Airway epithelial cell (primary cell): ENCODE measurements around the gene CCDC51. TPM values are rescaled to one million over a fixed set of nuclear protein-coding genes. Genes with fewer than 3 reads are reported as not detected.

Source experiments
- total RNA-seq: library from RNA; depleted of rRNA; stranded (reverse); fragments of >200 nt; gene quantifications from 2 replicates; pipeline ENCODE4 v1.2.3, GENCODE V29; 2015

Gene CCDC51, protein sequence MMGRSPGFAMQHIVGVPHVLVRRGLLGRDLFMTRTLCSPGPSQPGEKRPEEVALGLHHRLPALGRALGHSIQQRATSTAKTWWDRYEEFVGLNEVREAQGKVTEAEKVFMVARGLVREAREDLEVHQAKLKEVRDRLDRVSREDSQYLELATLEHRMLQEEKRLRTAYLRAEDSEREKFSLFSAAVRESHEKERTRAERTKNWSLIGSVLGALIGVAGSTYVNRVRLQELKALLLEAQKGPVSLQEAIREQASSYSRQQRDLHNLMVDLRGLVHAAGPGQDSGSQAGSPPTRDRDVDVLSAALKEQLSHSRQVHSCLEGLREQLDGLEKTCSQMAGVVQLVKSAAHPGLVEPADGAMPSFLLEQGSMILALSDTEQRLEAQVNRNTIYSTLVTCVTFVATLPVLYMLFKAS
- total RNA-seq, result 22.7 and 31.3 TPM in 2 replicates

GRCh38 chr3:48439820-48440589 is at the start of gene CCDC51, which contains the start of gene TMA7:
CCDC51 (minus strand) TSS chr3:48440119; CDS start chr3:48435128, 4,991 bp downstream.
TMA7 (plus strand) TSS chr3:48440257; CDS start chr3:48440297, 40 bp downstream.

DNA sequence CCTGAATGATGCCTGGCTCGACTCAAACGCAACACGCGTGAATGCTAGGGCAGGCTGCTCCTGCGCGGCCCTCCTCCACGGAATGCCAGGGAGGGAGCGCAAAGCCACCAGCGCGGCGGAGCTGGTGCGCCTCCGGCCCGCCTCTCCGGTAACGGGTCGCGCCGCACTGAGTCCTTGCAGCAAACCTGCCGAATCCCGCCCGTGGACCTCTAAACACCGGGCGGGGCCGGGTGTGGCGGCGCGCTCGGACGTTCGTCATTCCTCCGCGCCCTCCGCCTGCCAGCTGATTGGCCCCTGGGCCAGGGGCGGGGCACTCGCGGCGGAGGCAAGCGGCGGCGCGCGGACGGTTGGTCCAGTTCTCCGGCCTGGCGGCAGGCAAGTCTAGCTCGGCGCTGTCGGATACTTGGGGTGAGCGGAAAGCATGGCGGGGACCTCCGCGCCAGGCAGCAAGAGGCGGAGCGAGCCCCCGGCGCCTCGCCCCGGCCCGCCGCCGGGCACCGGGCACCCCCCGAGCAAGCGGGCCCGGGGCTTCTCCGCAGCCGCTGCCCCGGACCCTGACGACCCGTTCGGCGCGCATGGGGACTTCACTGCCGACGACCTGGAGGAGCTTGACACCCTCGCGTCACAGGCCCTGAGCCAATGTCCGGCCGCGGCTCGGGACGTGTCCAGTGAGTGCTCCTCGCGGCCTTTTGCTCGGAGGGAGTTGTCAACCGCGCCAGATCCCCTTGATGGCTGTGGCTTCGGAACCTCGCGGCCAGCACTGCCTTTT is 6.7 kb upstream of the CCDC51 start, which contains the start of gene ATRIP:
ATRIP (plus strand) TSS at position 313 of the 769 bp plus-strand sequence; CDS start at position 422, 109 bp downstream.

DNA sequence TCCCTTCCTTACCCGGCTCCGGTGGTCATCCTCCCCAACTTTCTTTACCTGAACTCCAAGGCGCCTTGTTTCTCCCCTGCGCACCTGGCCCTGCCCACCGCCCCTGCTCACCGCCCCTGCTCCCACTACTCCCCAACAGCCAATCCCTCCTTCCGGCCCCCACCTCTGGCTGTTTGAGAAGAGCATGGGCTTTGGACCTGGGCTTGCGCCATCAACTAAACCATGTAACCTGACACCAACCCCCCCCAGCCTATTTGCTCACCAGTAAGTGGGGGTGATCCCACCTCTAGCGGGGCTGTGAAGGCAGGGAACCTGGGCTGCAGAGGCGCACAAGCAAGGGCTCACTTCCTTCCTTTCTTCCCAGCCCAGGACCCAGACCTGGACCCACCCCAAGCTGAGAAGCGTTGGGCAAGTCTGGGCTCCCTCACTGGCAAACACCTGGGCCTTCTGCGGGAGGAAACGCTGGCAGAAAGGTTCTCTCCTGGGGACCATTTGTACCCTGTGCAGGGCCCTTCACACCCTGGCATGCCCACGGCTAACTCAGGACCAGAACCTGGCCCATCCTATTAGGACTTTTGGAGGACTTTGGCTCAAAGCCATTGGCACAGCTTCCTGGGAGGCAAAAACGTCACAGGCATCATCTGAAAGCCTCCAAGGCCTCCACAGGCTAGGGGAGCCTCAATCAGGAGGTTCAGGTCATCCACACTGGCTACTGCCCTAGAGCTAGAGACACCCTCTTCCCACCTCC is 9.8 kb downstream of the CCDC51 start, which contains the start of gene PLXNB1:
PLXNB1 (minus strand) TSS at position 127 of the 748 bp plus-strand sequence. CDS start 5,475 bp downstream, outside the sequence.

Other genes starting within 250 kb of the CCDC51 start
- not detected in 2 replicates for gene CAMP, start 216.6 kb downstream of the CCDC51 start, total RNA-seq
- 5.1 and 8.0 TPM in 2 replicates for gene ZNF589, start 199.0 kb downstream of the CCDC51 start, total RNA-seq
- gene NME6, start 138.8 kb downstream of the CCDC51 start, total RNA-seq, result 30.1 and 37.4 TPM in 2 replicates
- gene SPINK8, start 106.5 kb downstream of the CCDC51 start, total RNA-seq, result not detected in 2 replicates
- not detected in 2 replicates for gene FBXW12, start 67.9 kb downstream of the CCDC51 start, total RNA-seq
- 108 and 120 TPM in 2 replicates for gene PLXNB1, start 10.0 kb downstream of the CCDC51 start, total RNA-seq
- gene TMA7, start 138 bp upstream of the CCDC51 start, total RNA-seq, result 468 and 669 TPM in 2 replicates
- 8.9 and 9.0 TPM in 2 replicates for gene ATRIP, start 6.6 kb upstream of the CCDC51 start, total RNA-seq
- 144 and 159 TPM in 2 replicates for gene SHISA5, start 64.1 kb upstream of the CCDC51 start, total RNA-seq
- 20.5 and 24.5 TPM in 2 replicates for gene PFKFB4, start 116.7 kb upstream of the CCDC51 start, total RNA-seq
- 14.4 and 15.2 TPM in 2 replicates for gene UCN2, start 123.7 kb upstream of the CCDC51 start, total RNA-seq
- gene COL7A1, start 155.2 kb upstream of the CCDC51 start, total RNA-seq, result 294 and 341 TPM in 2 replicates
- 452 and 505 TPM in 2 replicates for gene UQCRC1, start 169.5 kb upstream of the CCDC51 start, total RNA-seq
- not detected in 2 replicates for gene TMEM89, start 181.7 kb upstream of the CCDC51 start, total RNA-seq
- gene SLC26A6, start 195.3 kb upstream of the CCDC51 start, total RNA-seq, result 34.7 and 59.2 TPM in 2 replicates
- 0.60 and 1.1 TPM in 2 replicates for gene CELSR3, start 222.8 kb upstream of the CCDC51 start, total RNA-seq
- gene NCKIPSD, start 245.8 kb upstream of the CCDC51 start, total RNA-seq, result 25.2 and 34.8 TPM in 2 replicates